Neural crest cell (in vitro differentiated cells): ENCODE results near the gene MTCL1. TPM values are rescaled to one million over a fixed set of nuclear protein-coding genes. Genes with fewer than 3 reads are reported as not detected.

Experiments used
- DNase-seq: peaks from one replicate; pipeline ENCODE4 v3.0.0; 2021; ENCODE audit warnings: low read depth, mixed read lengths, low spot score
- H3K27ac Mint-ChIP-seq: one replicate; pipeline ENCODE4 v1.8.0; 2021; ENCODE audit warnings: mild to moderate bottlenecking, mixed read lengths; ENCODE audit not compliant: unreplicated experiment
- H3K27me3 Mint-ChIP-seq: 2 replicates; pipeline ENCODE4 v1.8.0; 2021; ENCODE audit warnings: low read depth, mild to moderate bottlenecking, mixed read lengths
- H3K36me3 Mint-ChIP-seq: 2 replicates; pipeline ENCODE4 v1.8.0; 2021; ENCODE audit warnings: low read depth, mild to moderate bottlenecking, mixed read lengths
- H3K4me1 Mint-ChIP-seq: 2 replicates; pipeline ENCODE4 v1.8.0; 2021; ENCODE audit warnings: mixed read lengths
- H3K4me3 Mint-ChIP-seq: one replicate; pipeline ENCODE4 v1.8.0; 2021; ENCODE audit warnings: mild to moderate bottlenecking, mixed read lengths
- H3K9me3 Mint-ChIP-seq: 2 replicates; pipeline ENCODE4 v1.8.0; 2021; ENCODE audit warnings: mixed read lengths
- CTCF ChIP-seq: fragments of 200-600 bp; sonication (generic); conservative IDR thresholded peaks from 2 replicates; pipeline ENCODE4 v1.5.0; 2021; ENCODE audit warnings: antibody characterized with exemption, mild to moderate bottlenecking
- total RNA-seq: library from RNA; stranded (reverse); gene quantifications from 2 replicates; pipeline ENCODE4 v1.2.1, GENCODE V29; 2021

The MTCL1 gene
- total RNA-seq, 1 donor from 2014 or later = 17.8 TPM

- no peaks in the 10 kb centered on the region for H3K36me3 Mint-ChIP-seq
- no peaks in the 10 kb centered on the region for H3K9me3 Mint-ChIP-seq
- no peaks in the 10 kb centered on the region for H3K27me3 Mint-ChIP-seq
- no peaks in the 10 kb centered on the region for H3K4me1 Mint-ChIP-seq
- H3K27ac Mint-ChIP-seq = no peak overlapping the region
- no peak overlapping the region for H3K4me3 Mint-ChIP-seq
- no peak for DNase-seq
- TF ChIP-seq CTCF = no peak
Observed at GRCh38 chr18:8865934-8866333, 160.6 kb downstream of the MTCL1 start.

DNA sequence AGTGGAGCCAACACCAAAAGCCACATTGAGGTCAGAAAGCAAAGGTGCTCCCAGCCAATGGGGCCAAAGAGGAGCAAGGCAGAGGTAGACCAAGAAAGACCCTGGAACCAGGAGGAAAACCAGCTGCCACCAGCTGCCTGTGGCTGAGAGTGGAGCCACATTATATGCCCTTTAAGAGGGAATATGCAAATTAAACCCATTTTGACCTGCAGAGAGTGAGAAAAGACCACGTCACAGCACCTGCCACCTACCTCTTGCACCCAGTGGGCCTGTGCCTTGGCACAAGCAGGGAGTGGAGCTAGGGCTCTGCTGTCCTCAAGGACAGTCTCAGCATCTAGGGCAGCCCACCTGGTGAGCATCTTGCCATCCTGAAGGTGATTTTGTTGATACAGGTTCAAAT is 161.3 kb downstream of the MTCL1 start:
- H3K4me1 Mint-ChIP-seq = no peaks in the 10 kb centered on the region
- no peaks in the 10 kb centered on the region for H3K36me3 Mint-ChIP-seq
- H3K27ac Mint-ChIP-seq = no peak overlapping the region
- no peak overlapping the region for H3K4me3 Mint-ChIP-seq
- H3K9me3 Mint-ChIP-seq = no peaks in the 10 kb centered on the region
- no peaks in the 10 kb centered on the region for H3K27me3 Mint-ChIP-seq
- DNase-seq = no peak
- TF ChIP-seq CTCF = no peak

- Mint-ChIP-seq H3K9me3 (peaks cover 3% of the 10 kb centered on the region), H3K27me3 (no peaks in the 10 kb centered on the region), H3K36me3 (no peaks in the 10 kb centered on the region), H3K4me3 (no peak overlapping the region), H3K27ac (no peak overlapping the region), H3K4me1 (no peaks in the 10 kb centered on the region)
- TF ChIP-seq CTCF = no peak
- no peak for DNase-seq
Observed at GRCh38 chr18:8868276-8868675, 162.9 kb downstream of the MTCL1 start.

GRCh38 chr18:8868779-8869415 is 163.5 kb downstream of the MTCL1 start:
- Mint-ChIP-seq H3K27me3 (no peaks in the 10 kb centered on the region), H3K36me3 (no peaks in the 10 kb centered on the region), H3K4me1 (no peaks in the 10 kb centered on the region), H3K27ac (no peak overlapping the region), H3K4me3 (no peak overlapping the region), H3K9me3 (peaks cover 3% of the 10 kb centered on the region)
- DNase-seq = no peak
- TF ChIP-seq CTCF = no peak

GRCh38 chr18:8869696-8870095 is 164.3 kb downstream of the MTCL1 start:
- TF ChIP-seq CTCF = no peak
- Mint-ChIP-seq H3K9me3 (peaks cover 3% of the 10 kb centered on the region), H3K27ac (no peak overlapping the region), H3K4me3 (no peak overlapping the region), H3K4me1 (no peaks in the 10 kb centered on the region), H3K27me3 (no peaks in the 10 kb centered on the region), H3K36me3 (no peaks in the 10 kb centered on the region)
- no peak for DNase-seq
